GM12864 (cell line): ENCODE measurements around the gene IFNA10.
"Not testable (repeated sequence)": the region's sequence is repeated elsewhere in the genome, so short reads cannot be mapped to it uniquely, and the experiment has no call there.

Source experiments
- DNase-seq: peaks from one replicate; pipeline ENCODE4 v3.0.0-alpha.2; 2011; ENCODE audit warnings: low read depth
- H3K4me3 ChIP-seq: 2 replicates; pipeline ENCODE4 v1.5.1; 2011; ENCODE audit warnings: mild to moderate bottlenecking, low read depth, low read length, control low read depth
- TF ChIP-seq, protein P1 (sequence below): IDR thresholded peaks from 2 replicates; pipeline ENCODE4 v1.5.1; 2011; ENCODE audit warnings: low read depth, mild to moderate bottlenecking, moderate library complexity, low read length, control low read depth, inconsistent platforms; ENCODE audit errors: missing control alignments

The IFNA10 gene

DNA sequence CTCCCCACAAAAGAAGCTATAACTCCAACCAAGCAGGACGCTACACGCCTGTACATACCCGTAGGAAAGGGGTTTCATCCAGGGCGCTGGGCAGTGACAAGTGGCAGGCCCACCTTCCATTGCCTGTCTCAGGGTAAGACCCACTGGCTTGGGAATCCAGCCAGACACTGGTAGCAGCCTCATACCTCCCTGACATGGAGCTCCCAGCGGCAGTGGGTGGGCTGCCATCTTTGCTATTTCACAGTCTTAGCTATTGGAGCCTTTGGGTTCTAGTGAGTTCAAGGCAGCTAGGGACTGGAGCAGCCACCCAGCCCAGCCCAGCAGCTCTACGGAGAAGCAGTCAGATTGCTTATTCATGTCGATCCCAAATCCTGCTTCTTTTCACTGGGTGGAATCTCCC is 3.4 kb upstream of the IFNA10 start:
- no peak for DNase-seq
- TF ChIP-seq, protein P1, sequence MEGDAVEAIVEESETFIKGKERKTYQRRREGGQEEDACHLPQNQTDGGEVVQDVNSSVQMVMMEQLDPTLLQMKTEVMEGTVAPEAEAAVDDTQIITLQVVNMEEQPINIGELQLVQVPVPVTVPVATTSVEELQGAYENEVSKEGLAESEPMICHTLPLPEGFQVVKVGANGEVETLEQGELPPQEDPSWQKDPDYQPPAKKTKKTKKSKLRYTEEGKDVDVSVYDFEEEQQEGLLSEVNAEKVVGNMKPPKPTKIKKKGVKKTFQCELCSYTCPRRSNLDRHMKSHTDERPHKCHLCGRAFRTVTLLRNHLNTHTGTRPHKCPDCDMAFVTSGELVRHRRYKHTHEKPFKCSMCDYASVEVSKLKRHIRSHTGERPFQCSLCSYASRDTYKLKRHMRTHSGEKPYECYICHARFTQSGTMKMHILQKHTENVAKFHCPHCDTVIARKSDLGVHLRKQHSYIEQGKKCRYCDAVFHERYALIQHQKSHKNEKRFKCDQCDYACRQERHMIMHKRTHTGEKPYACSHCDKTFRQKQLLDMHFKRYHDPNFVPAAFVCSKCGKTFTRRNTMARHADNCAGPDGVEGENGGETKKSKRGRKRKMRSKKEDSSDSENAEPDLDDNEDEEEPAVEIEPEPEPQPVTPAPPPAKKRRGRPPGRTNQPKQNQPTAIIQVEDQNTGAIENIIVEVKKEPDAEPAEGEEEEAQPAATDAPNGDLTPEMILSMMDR: no peak
- no peak overlapping the region for H3K4me3 ChIP-seq

DNA sequence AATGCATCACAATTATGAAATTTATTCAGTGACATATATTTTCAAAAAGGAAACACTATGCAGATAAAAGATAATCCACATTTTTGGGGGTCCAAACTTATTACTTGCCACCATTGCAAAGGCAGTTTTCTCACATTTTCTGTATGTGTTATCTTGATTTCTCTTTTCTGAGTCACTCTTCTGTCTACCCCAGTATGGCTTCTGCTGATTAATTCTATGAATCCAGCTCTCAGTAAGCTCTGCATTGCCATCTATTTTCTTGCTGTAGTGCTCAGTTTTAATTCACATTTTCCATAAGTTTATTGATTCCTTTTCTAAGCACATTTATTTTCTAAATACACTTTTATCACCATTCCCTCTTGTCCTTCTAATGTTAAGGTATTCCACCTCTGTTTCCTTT is 1.7 kb downstream of the IFNA10 start:
- TF ChIP-seq, protein P1: no peak
- no peak for DNase-seq
- H3K4me3 ChIP-seq: no peak overlapping the region

DNA sequence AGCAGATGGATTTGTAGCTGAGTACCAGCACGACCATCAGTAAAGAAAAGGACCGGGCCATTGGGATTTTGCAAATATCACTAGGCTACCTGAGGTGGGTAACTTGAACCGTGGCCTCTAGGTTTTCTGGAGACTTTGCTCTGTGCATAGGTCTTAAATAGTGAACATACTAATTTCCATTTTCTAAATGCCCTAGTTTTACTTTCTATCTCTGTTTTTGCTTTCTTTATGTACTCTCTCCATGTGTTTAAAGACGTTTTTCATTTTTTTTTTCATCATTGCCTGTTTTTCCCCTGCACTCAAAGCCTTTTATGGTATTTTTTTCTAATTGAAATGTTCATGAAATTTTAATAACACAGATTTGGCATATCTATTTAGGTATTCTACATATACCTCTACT is 4.8 kb downstream of the IFNA10 start, which contains the start of gene IFNA7:
Gene IFNA7 (minus strand): TSS at position 101 of the 400 bp plus-strand sequence. CDS start 40 bp downstream, at position 61.
- not testable (repeated sequence) for DNase-seq, H3K4me3 ChIP-seq

DNA sequence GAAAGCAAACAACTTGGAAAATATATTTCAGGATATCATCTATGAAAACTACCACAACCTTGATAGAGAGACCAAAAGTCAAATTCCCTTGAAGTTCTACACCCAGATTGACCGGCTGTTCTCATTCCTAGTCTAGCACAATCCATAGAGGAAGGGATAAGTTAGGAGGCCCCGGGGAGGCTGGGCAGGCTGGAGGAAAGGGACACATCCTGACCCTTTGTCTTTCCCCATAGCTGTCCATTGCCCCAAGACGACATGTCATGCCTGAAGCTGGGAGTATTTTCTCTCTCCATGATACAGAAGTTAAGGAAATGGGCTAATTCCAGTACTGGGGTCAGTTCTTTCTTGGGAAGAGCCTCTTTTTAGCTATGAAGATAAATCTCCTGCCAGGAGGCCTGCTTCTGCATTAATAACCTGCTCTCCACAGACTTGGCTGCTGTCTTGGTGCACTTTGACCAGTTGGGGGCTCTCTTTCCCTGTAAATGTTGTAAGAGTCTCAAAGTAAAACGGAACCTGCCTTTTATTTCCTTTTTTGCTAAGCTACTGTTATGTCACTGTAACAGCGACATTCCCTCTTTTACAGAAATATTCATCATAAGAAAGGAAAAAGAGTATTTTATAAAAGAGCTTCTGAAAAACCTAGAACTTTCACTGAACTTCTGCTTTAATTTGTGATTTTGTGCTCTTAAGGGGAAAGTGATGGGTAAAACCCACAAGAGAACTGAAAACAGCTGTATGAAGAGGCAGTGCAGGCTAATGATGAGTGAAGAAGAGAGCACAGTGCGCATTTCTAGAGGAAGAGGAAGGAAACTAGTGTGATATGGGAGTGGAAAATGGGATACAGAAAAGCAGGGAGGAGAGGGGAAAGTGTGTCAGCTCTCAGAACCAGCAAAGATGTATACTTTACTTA is 11.8 kb downstream of the IFNA10 start:
- H3K4me3 ChIP-seq, DNase-seq: not testable (repeated sequence)
- TF ChIP-seq, protein P1: peak; percentile 55

DNA sequence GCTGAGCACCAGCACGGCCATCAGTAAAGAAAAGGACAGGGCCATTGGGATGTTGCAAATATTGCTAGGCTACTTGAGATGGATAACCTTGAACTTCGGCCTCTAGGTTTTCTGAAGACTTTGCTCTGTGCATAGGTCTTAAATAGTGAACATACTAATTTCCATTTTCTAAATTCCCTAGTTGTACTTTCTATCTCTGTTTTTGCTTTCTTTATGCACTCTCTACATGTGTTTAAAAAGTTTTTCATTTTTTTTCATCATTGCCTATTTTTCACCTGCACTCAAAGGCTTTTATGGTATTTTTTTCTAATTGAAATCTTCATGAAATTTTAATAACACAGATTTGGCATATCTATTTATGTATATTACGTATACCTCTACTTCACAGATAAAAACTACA is 19.5 kb downstream of the IFNA10 start, which contains the start of gene IFNA4:
Gene IFNA4 (minus strand): TSS at position 101 of the 400 bp plus-strand sequence. CDS start 56 bp downstream, at position 45.
- DNase-seq, H3K4me3 ChIP-seq: not testable (repeated sequence)

DNA sequence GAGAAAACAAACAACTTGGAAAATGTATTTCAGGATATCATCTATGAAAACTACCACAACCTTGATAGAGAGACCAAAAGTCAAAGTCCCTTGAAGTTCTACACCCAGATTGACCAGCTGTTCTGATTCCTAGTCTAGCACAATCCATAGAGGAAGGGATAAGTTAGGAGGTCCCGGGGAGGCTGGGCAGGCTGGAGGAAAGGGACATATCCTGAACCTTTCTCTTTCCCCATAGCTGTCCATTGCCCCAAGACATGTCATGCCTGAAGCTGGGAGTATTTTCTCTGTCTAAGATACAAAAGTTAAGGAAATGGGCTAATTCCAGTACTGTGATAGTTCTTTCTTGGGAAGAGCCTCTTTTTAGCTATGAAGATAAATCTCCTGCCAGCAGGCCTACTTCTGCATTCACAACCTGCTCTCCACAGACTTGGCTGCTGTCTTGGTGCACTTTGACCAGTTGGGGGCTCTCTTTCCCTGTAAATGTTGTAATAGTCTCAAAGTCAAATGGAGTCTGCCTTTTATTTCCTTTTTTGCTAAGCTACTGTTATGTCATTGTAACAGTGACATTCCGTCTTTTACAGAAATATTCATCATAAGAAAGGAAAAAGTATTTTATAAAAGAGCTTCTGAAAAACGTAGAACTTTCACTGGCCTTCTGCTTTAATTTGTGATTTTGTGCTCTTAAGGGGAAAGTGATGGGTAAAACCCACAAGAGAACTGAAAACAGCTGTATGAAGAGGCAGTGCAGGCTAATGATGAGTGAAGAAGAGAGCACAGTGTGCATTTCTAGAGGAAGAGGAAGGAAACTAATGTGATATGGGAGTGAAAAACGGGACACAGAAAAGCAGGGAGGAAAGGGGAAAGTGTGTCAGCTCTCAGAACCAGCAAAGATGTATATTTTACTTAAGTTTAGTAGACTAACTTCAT is 23.9 kb downstream of the IFNA10 start:
- peak; percentile 5 for DNase-seq
- TF ChIP-seq, protein P1: peak; percentile 61
- not testable (repeated sequence) for H3K4me3 ChIP-seq

DNA sequence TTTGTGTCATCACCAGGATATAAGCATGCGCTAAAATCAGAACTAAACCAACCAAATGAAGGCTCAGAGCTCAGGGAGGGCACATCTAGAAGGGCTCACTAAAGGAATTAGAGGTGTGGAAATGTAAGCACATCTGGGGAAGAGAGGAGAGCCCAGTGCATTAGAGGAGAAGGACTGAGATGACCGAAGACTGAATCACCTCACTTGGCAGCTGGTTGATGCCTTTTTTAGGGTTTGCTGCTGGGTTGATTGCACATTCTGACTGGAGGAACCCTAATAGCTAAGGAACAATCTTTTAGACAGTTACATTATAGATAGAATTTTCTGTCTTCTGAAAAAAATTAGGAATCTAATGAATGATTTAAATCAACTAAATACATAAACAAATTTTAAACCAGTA is 32.3 kb downstream of the IFNA10 start:
- DNase-seq: no peak
- TF ChIP-seq, protein P1: no peak
- H3K4me3 ChIP-seq: no peak overlapping the region
